Kidney (tissue), 14 donors: ENCODE data around the gene SRP9. TPM values are rescaled to one million over a fixed set of nuclear protein-coding genes. Genes with fewer than 3 reads are reported as not detected.
A peak's percentile ranks its signal among the peaks of the same experiment; 100 is the strongest.
"Not testable (repeated sequence)": the region's sequence is repeated elsewhere in the genome, so short reads cannot be mapped to it uniquely, and the experiment has no call there.

Experiments
- DNase-seq, 5 donors: peaks; one replicate each; pipeline ENCODE4 v3.0.0-alpha.2; 2013 to 2020
- FAIRE-seq: peaks from 2 replicates; lab custom pipeline; 2012; peaks lifted over from hg19 to GRCh38; lab: Jason Lieb, UNC
- H3K27ac ChIP-seq, 2 donors: one replicate each; pipeline ENCODE4 v1.7.0; 2013; ENCODE audit warnings: low read depth in 2 of 2, low read length in 2 of 2, inconsistent platforms in 1 of 2
- H3K27me3 ChIP-seq: one replicate; pipeline ENCODE4 v1.7.1; 2013; ENCODE audit warnings: low read length, inconsistent platforms; ENCODE audit not compliant: control insufficient read depth, insufficient read depth
- H3K36me3 ChIP-seq, 3 donors: one replicate each; pipeline versions ENCODE4 v1.7.0 to v1.7.1; 2013; ENCODE audit warnings: low read length in 3 of 3, control low read depth in 1 of 3, inconsistent platforms in 1 of 3; ENCODE audit not compliant: insufficient read depth in 3 of 3, control insufficient read depth in 2 of 3
- H3K4me1 ChIP-seq, 3 donors: one replicate each; pipeline versions ENCODE4 v1.7.0 to v1.7.1; 2013; ENCODE audit warnings: low read length in 3 of 3, inconsistent platforms in 1 of 3, low read depth in 1 of 3; ENCODE audit not compliant: control insufficient read depth in 2 of 3, insufficient read depth in 2 of 3
- H3K4me3 ChIP-seq, 3 donors: one replicate each; pipeline versions ENCODE4 v1.7.0 to v1.8.1; 2013; ENCODE audit warnings: low read length in 3 of 3, control low read depth in 1 of 3, inconsistent platforms in 1 of 3
- H3K9ac ChIP-seq, 3 donors: one replicate each; pipeline versions ENCODE4 v1.7.0 to v1.7.1; 2013; ENCODE audit warnings: low read length in 3 of 3, control low read depth in 1 of 3, inconsistent platforms in 1 of 3
- H3K9me3 ChIP-seq, 3 donors: one replicate each; pipeline versions ENCODE4 v1.7.0 to v1.7.1; 2013; ENCODE audit warnings: low read length in 3 of 3, control low read depth in 1 of 3, inconsistent platforms in 1 of 3; ENCODE audit not compliant: control insufficient read depth in 2 of 3, insufficient read depth in 1 of 3
- intact Hi-C: fragments of 100-400 bp; cut with DNase I; formaldehyde crosslinking; loops from one replicate; pipeline ENCODE4 v1.11.1; 2022
- polyA plus RNA-seq: library from polyadenylated mRNA; stranded (reverse); fragments of 350-450 nt; fragmentation: Illumina TruSeq; extraction: RNeasy Lipid Tissue Mini Kit (QIAGEN cat#74804); gene quantifications from one replicate; pipeline ENCODE4 v1.2.3, GENCODE V29; 2014; ENCODE audit warnings: low read depth, low replicate concordance; ENCODE audit not compliant: insufficient read depth
- total RNA-seq: library from RNA; stranded (reverse); fragmentation: NEBNext Ultra II Directional; extraction: Animal tissue kit (Norgen Biotek cat#: 25700); gene quantifications from one replicate; pipeline ENCODE4 v1.2.1, GENCODE V29; 2021
- TF ChIP-seq, protein P1 (sequence below): IDR thresholded peaks from 3 replicates; pipeline ENCODE4 v1.5.1; 2012; ENCODE audit warnings: mild to moderate bottlenecking, moderate library complexity, borderline replicate concordance; ENCODE audit not compliant: insufficient read depth; ENCODE audit errors: extremely low read depth
- donor health status: control.
- donor health status: control.
- donor health status: control.
- donor health status: control.
- donor health status: control.
- donor health status: DM: yes; HTN: yes; CAD: no.
- donor health status: Normal renal cell carcinoma (clear cell type).

SRP9 gene
- total and polyA plus RNA-seq, 2 donors from 2014 or later, result 199 to 307 TPM

DNA sequence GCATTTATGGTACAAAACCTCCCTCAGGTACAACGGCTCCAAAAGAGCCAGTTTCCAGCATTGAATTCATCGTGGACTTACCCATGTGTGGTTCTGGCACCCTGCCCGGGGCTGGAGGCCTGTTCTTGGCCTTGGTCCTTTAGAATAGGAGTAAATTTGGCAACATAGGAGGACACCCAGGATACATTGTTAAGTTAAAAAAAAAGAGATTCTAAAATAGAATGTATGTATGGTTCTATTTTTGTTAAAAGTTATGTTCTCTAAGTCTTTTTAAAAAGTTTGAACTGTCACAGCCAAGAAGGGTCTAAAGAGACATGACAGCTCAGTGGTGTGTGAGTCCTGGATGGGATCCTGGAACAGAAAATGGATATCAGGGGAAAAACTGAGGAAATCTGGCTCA, 58.2 kb downstream of the SRP9 start:
- Histone ChIP-seq H3K4me1 (no peaks in the 10 kb centered on the region), H3K27ac (no peak overlapping the region), H3K4me3 (no peak overlapping the region), H3K27me3 (no peaks in the 10 kb centered on the region), H3K9ac (no peak overlapping the region), H3K36me3 (peaks cover 3 to 43% (median 12%) of the 10 kb centered on the region in 3 donors), H3K9me3 (no peaks in the 10 kb centered on the region)
- FAIRE-seq (no peak), DNase-seq (peak in 1 of 5 donors; percentile 71)
- TF ChIP-seq, protein P1, sequence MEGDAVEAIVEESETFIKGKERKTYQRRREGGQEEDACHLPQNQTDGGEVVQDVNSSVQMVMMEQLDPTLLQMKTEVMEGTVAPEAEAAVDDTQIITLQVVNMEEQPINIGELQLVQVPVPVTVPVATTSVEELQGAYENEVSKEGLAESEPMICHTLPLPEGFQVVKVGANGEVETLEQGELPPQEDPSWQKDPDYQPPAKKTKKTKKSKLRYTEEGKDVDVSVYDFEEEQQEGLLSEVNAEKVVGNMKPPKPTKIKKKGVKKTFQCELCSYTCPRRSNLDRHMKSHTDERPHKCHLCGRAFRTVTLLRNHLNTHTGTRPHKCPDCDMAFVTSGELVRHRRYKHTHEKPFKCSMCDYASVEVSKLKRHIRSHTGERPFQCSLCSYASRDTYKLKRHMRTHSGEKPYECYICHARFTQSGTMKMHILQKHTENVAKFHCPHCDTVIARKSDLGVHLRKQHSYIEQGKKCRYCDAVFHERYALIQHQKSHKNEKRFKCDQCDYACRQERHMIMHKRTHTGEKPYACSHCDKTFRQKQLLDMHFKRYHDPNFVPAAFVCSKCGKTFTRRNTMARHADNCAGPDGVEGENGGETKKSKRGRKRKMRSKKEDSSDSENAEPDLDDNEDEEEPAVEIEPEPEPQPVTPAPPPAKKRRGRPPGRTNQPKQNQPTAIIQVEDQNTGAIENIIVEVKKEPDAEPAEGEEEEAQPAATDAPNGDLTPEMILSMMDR, result no peak
- intact Hi-C loops, result no loop called here

DNA sequence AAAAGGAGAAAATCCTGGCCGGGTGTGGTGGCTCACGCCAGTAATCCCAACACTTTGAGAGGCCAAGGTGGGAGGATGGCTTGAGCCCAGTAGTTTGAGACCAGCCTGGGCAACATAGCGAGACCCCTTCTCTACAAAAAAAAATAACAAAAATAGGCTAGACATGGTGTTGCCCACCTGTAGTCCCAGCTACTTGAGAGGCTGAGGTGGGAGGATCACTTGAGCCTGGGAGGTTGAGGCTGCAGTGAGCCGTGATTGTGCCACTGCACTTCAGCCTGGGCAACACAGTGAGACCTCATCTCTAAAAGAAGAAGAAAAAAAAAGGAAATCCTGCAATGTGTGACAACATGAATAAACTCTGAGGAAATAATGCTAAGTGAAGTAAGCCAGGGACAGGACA, 58.7 kb downstream of the SRP9 start:
- H3K4me3 ChIP-seq, DNase-seq, H3K9me3 ChIP-seq, intact Hi-C loops, H3K27me3 ChIP-seq, H3K27ac ChIP-seq, H3K4me1 ChIP-seq, FAIRE-seq, H3K9ac ChIP-seq: not testable (repeated sequence)
- peaks cover 3 to 41% (median 12%) of the 10 kb centered on the region in 3 donors for H3K36me3 ChIP-seq

DNA sequence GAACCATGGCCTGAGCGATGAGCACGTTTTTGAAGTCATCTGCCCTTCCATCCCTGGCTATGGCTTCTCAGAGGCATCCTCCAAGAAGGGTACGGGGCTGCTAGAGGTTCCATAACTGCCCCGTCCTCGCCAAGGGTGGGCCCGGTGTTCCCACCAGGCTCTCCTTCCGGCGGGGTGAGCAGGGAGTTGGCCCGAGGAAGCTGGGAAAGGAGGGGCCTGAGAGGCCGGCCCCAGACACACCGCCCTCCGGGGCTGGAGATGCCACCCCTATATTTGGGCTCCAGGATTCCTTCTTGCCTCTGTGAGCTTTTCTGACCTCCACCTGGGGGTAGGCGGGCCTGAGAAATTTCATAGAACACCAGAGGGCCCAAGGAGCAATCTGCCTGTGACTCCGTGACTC, 61.2 kb downstream of the SRP9 start:
- Histone ChIP-seq H3K4me1 (no peaks in the 10 kb centered on the region), H3K9ac (no peak overlapping the region), H3K4me3 (no peak overlapping the region), H3K27ac (no peak overlapping the region), H3K9me3 (no peaks in the 10 kb centered on the region), H3K27me3 (no peaks in the 10 kb centered on the region), H3K36me3 (peaks cover 0 to 35% (median 4%) of the 10 kb centered on the region in 3 donors)
- no peak for DNase-seq
- TF ChIP-seq, protein P1, result no peak
- FAIRE-seq, result no peak
- intact Hi-C loops, result no loop called here

Other genes starting within 250 kb of the SRP9 start
- 42.3 TPM for gene ENAH, start 124.7 kb upstream of the SRP9 start, total RNA-seq
- 6.2 TPM for gene ENAH, start 124.7 kb upstream of the SRP9 start, polyA plus RNA-seq
- 78.6 TPM for gene EPHX1, start 32.3 kb downstream of the SRP9 start, total RNA-seq
- gene EPHX1, start 32.3 kb downstream of the SRP9 start, polyA plus RNA-seq, result 178 TPM
- 159 TPM for gene TMEM63A, start 104.6 kb downstream of the SRP9 start, total RNA-seq
- 25.5 TPM for gene TMEM63A, start 104.6 kb downstream of the SRP9 start, polyA plus RNA-seq
- gene LEFTY1, start 111.3 kb downstream of the SRP9 start, total RNA-seq, result 8.6 TPM
- gene LEFTY1, start 111.3 kb downstream of the SRP9 start, polyA plus RNA-seq, result 0.41 TPM
- gene PYCR2, start 146.4 kb downstream of the SRP9 start, total RNA-seq, result 79.3 TPM
- 72.4 TPM for gene PYCR2, start 146.4 kb downstream of the SRP9 start, polyA plus RNA-seq
- gene LEFTY2, start 163.4 kb downstream of the SRP9 start, total RNA-seq, result 0.13 TPM
- 0.28 TPM for gene LEFTY2, start 163.4 kb downstream of the SRP9 start, polyA plus RNA-seq
- 19.2 TPM for gene SDE2, start 221.5 kb downstream of the SRP9 start, total RNA-seq
- gene SDE2, start 221.5 kb downstream of the SRP9 start, polyA plus RNA-seq, result 3.4 TPM